Measurements from ENCODE around the gene SERAC1. TPM values are rescaled to one million over a fixed set of nuclear protein-coding genes. Genes with fewer than 3 reads are reported as not detected.

The SERAC1 gene
- polyA plus RNA-seq, 1 donor = 5.3 TPM

GRCh38 chr6:158078320-158078719 is 89.7 kb downstream of the SERAC1 start:
- DNase-seq (ENCODE audit: low read depth) = no peak

- no peak for DNase-seq (ENCODE audit: low read depth)
Observed at GRCh38 chr6:158077676-158078075, 90.4 kb downstream of the SERAC1 start.

DNA sequence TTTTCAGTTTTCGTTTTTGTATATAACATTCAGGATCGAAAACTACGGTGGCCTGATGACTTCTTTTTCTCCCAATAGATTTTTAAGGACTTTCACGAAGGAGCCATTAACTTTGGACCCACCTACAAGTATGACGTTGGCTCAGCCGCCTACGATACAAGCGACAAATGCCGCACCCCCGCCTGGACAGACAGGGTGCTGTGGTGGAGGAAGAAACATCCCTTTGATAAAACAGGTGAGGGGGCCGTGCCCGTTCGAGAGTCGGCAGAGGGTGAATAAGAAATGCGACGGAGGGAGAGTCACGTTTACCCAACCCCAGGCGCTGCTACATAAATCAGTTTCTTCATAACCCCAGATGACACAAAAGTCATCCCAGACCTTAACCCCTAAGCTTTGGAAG is 91.5 kb downstream of the SERAC1 start:
- DNase-seq (ENCODE audit: low read depth) = no peak

- no peak for DNase-seq (ENCODE audit: low read depth)
Observed at GRCh38 chr6:158073776-158074175, 94.3 kb downstream of the SERAC1 start.

- no peak for DNase-seq (ENCODE audit: low read depth)
Observed at GRCh38 chr6:158072083-158072721, 95.9 kb downstream of the SERAC1 start.

DNA sequence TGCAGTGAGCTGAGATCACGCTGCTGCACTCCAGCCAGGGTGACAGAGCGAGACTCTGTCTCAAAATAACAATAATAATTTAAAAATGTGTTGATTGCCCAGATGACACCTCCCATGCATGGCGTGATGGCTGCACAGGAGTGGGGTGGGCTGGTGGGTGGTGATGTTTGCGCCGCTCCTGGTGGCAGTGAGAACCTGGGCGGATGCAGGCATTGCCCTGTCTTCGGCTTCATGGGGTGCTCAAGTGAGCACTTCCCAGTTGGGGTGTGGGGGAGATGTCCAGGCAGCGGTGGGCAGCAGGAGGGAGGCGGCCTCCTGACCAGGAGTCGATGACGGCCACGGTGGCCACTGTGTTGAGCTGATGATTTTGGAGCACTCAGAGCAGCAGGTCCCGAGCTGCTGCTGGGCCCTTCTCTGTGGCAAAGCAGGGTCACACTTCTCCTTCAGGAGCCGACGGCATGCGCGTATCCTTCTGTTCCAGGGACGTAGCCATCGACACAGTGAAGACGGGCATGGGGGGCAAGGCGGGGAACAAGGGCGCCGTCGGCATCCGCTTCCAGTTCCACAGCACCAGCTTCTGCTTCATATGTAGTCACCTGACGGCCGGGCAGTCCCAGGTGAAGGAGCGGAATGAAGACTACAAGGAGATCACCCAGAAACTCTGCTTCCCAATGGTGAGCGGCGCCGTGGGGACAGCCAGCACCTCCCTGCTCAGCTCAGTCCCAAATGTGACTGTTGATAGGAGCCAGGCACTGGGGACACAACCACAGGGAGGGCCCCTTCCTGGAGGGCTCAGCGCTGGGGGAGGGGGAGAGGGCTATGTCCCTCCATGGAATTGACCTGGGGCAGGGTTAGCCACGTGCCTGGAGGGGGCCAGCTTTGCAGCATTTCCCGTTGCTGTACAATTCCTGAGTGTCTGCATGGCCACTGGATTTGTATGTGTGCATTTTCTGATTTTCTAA is 96.7 kb downstream of the SERAC1 start:
- no peak for DNase-seq (ENCODE audit: low read depth)

- DNase-seq (ENCODE audit: low read depth) = no peak
Observed at GRCh38 chr6:158070513-158070912, 97.5 kb downstream of the SERAC1 start.

DNA sequence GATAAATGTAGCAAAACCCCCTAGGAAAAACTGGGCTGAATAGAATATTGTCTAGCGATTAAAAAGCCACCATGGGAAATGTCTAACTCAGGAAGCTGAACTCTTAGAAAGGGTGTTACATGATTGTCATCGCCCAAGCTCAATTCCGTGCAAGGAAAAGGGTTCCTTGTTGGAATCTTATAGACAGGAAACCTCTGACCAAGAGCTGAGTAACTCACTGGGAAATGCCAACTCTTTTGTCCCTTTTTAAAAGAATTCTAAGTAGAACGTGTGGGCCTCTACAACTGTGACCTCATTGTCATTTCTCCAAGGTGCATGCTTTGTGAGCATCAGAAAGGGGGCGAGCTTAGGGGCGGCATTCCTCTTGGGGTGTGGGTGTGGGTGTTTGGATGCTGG is 98.3 kb downstream of the SERAC1 start:
- no peak for DNase-seq (ENCODE audit: low read depth)

GRCh38 chr6:158068893-158069799 is 98.9 kb downstream of the SERAC1 start:
- no peak for DNase-seq (ENCODE audit: low read depth)

DNA sequence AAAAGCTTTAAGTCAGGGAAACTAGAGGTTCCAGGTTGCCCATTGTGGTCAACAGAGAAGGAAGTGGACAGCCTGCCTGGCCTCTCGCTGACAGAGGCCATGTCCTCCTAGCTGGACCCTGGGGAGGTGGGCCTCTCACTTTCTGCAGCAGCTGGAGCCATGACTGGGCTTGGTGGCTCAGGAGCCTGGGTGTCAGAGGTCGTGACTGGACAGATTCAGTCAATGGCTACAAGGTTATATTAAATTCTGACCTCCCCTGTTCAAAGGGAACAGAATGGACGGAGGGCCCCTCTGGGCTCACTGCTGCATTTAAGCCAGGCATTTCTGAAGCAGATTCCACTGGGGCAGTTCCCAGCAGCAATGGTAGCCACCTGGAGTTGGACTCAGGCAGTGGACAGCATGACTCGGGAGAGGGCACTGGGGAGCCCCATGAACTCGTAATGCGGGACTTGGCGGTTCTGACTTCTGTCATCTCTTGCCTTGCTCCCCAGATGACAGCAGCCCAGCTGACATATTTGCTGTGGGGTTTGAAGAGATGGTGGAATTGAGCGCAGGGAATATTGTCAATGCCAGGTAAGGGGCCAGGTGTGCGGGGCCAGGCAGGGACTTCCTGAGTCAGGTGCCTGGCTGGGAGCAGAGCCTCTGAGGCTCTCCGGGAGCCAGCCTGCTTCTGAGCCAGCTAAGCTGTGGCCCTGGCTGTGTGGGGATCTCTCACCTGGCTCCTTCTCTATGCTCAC is 99.7 kb downstream of the SERAC1 start:
- no peak for DNase-seq (ENCODE audit: low read depth)

GRCh38 chr6:158067436-158068015 is 100.5 kb downstream of the SERAC1 start:
- DNase-seq (ENCODE audit: low read depth) = no peak

DNA sequence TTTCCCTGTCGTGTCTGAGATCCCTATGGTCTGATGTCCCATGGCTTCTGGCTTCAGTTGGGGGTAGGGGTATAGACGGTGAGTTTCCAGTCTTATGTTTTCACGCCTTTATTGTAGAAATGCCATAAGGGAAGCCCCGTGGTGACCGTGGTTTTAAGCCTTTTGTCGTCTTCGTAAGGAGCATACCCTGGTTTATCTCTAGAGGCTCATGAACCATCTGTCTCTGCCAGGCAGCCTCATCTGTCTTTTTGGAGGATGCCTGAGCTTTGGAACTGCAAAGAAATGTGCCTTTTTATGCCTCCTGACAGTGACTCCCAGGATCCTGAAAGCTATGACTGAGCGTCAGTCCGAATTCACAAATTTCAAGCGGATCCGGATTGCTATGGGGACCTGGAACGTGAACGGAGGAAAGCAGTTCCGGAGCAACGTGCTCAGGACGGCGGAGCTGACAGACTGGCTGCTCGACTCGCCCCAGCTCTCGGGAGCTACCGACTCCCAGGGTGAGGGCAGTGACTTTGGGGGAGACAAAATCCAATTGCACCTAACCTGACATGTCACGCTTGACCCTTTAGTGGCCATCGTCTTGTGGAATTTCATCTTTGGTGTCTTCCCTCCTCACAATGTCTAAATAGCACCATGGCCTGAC is 101.8 kb downstream of the SERAC1 start:
- DNase-seq (ENCODE audit: low read depth) = no peak

- DNase-seq (ENCODE audit: low read depth) = no peak
Observed at GRCh38 chr6:158064725-158065251, 103.3 kb downstream of the SERAC1 start.

DNA sequence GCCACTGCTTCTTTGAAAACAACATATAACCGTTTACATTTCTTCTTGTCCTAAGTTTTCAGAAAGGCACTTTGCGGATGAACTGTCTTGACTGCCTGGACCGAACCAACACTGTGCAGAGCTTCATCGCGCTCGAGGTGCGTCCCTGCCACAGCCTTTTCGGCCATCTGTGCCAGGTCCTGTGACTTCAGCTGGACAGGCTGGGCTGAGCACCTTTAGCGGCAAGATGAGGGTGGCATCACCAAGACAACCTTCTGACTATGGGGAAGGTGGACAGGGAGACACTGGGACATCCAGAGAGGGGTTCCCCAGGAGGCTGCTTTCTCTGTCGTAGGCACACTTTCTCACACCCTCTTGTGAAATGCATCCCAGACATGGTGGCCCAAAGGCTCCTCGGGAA is 104.3 kb downstream of the SERAC1 start:
- no peak for DNase-seq (ENCODE audit: low read depth)

- no peak for DNase-seq (ENCODE audit: low read depth)
Observed at GRCh38 chr6:158061709-158062461, 106.2 kb downstream of the SERAC1 start.

- no peak for DNase-seq (ENCODE audit: low read depth)
Observed at GRCh38 chr6:158061361-158061708, 106.7 kb downstream of the SERAC1 start.

DNA sequence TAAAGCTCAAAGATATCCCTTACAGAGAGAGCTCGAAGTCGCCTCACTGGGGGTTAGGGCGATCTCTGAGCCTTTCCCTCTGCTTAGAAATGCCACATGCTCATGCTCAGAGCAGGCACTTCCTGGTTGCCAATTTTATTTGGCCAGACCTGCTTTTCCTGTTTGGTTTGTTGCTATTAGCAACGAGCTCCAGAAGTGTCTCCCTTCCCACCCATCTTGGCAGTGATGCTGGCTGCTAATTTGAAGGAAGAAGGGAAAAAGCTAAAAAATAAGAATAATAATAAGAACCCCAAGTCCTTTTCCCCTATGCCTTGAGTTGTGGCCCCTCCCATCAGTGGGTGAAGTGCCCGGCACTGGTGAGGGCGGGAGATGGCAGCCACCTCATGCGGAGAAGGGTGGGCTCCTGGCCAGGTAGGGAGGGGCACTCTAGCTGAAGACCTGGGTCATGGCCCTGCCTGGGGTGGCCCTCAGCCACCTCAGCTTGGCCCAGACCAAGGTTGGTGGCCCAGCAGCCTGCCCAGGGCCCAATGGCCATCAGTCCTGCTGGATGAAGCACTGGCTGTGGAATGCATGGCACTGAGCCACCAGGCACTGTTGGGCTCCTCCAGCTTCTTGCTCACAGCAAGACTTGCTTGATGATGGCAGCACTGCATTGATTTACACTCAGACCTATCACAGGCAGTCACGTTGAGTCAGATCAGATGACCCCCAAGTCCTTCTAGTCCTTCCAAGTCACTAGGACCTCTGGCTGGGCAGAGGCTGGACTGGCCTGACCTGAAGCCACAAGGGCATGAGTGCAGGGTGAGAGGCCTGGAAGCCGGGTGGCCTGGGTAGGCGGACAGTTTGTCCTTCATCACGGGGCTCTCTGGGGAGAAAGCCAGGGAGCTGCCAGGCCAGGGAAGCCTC is 107.4 kb downstream of the SERAC1 start:
- peak; percentile 74 for DNase-seq (ENCODE audit: low read depth)

All from forelimb muscle (tissue), 1 donor.